ENCODE results near the gene WASHC3.

DNA sequence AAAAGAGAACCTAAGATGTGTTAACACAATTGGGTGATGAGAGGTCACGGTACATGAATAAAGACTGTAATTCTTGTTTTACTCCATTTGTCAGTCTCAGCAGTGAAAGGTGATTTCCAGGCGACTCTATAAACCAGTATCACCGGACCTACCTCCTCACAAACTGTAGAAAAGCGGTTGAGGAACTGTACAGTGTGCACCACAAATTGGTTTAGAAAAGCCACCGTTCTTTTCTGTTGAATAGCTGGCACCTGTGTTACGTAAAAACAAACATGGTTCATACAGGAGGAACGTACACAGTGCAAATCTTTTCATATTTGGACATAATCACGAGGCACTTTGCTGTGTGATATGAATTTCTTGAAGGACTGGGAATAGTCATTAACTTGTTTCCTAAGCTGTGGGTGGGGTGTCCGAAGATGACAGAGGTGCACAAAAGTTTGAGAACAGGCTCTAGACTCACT, 663 bp downstream of the WASHC3 start:
- TF ChIP-seq SIN3A (IDR thresholded peaks at IDR 0.05; ENCODE audit: borderline replicate concordance, insufficient read depth, low read length) (no peak), POLR2AphosphoS5 (IDR thresholded peaks at IDR 0.05; ENCODE audit: low read depth, low read length) (no peak), REST (IDR thresholded peaks at IDR 0.05; ENCODE audit: insufficient read depth in 1 of 2, low read depth in 2 of 2, low read length in 2 of 2) (no peak), TAF1 (IDR thresholded peaks at IDR 0.05; ENCODE audit: borderline replicate concordance, insufficient read depth, low read length) (no peak)

Data from PFSK-1 (cell line).